Ascending aorta (tissue), 2 donors: ENCODE results near the gene ATOSA. TPM values are rescaled to one million over a fixed set of nuclear protein-coding genes. Genes with fewer than 3 reads are reported as not detected.

ENCODE experiments used
- DNase-seq, 2 donors: peaks; one replicate each; pipeline ENCODE4 v3.0.0-alpha.2; 2019; ENCODE audit warnings: low spot score in 2 of 2
- H3K27ac ChIP-seq, 2 donors: fragments of 200-600 bp; sonication (generic); one replicate each; pipeline ENCODE4 v1.5.1; 2016 to 2017; ENCODE audit warnings: mild to moderate bottlenecking in 1 of 2
- H3K27me3 ChIP-seq: fragments of 200-600 bp; sonication (generic); one replicate; pipeline ENCODE4 v1.5.1; 2017
- H3K36me3 ChIP-seq, 2 donors: fragments of 200-600 bp; sonication (generic); one replicate each; pipeline ENCODE4 v1.5.1; 2016
- H3K4me1 ChIP-seq, 2 donors: fragments of 200-600 bp; sonication (generic); one replicate each; pipeline ENCODE4 v1.5.1; 2016 to 2017; ENCODE audit warnings: mild to moderate bottlenecking in 1 of 2
- H3K4me3 ChIP-seq, 2 donors: fragments of 200-600 bp; sonication (generic); one replicate each; pipeline ENCODE4 v1.5.1; 2016 to 2017; ENCODE audit warnings: mild to moderate bottlenecking in 1 of 2
- H3K9me3 ChIP-seq, 2 donors: fragments of 200-600 bp; sonication (generic); one replicate each; pipeline ENCODE4 v1.5.1; 2016
- intact Hi-C: fragments of 100-400 bp; cut with DNase I; formaldehyde crosslinking; loops from one replicate; pipeline ENCODE4 v1.15.1; 2023
- total RNA-seq: library from RNA; depleted of rRNA; stranded (reverse); fragments of >200 nt; gene quantifications from one replicate; pipeline ENCODE4 v1.1.0, GENCODE V29; 2016
- TF ChIP-seq, protein P1 (sequence below), 3 experiments: fragments of 200-600 bp in 2 of 3; fragments of 450-650 bp in 1 of 3; sonication (generic) in 2 of 3; IDR thresholded peaks; one replicate each; pipeline ENCODE4 v1.5.1; 2016 to 2019; ENCODE audit warnings: antibody characterized with exemption in 3 of 3, mild to moderate bottlenecking in 1 of 3, moderate library complexity in 1 of 3

The ATOSA gene, protein sequence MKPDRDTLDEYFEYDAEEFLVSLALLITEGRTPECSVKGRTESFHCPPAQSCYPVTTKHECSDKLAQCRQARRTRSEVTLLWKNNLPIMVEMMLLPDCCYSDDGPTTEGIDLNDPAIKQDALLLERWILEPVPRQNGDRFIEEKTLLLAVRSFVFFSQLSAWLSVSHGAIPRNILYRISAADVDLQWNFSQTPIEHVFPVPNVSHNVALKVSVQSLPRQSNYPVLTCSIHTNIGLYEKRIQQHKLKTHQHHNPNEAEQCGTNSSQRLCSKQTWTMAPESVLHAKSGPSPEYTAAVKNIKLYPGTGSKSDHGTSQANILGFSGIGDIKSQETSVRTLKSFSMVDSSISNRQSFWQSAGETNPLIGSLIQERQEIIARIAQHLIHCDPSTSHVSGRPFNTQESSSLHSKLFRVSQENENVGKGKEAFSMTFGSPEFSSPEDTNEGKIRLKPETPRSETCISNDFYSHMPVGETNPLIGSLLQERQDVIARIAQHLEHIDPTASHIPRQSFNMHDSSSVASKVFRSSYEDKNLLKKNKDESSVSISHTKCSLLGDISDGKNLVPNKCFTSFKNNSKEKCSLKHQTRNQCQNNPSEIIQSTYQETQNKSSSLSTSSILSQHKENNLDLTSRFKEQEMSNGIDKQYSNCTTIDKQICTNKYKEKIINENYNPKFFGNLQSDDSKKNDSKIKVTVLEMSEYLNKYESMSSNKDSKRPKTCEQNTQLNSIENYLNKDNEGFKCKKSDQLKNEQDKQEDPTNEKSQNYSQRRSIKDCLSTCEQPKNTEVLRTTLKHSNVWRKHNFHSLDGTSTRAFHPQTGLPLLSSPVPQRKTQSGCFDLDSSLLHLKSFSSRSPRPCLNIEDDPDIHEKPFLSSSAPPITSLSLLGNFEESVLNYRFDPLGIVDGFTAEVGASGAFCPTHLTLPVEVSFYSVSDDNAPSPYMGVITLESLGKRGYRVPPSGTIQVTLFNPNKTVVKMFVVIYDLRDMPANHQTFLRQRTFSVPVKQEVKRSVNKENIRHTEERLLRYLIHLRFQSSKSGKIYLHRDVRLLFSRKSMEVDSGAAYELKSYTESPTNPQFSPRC
- 29.9 TPM for total RNA-seq

DNA sequence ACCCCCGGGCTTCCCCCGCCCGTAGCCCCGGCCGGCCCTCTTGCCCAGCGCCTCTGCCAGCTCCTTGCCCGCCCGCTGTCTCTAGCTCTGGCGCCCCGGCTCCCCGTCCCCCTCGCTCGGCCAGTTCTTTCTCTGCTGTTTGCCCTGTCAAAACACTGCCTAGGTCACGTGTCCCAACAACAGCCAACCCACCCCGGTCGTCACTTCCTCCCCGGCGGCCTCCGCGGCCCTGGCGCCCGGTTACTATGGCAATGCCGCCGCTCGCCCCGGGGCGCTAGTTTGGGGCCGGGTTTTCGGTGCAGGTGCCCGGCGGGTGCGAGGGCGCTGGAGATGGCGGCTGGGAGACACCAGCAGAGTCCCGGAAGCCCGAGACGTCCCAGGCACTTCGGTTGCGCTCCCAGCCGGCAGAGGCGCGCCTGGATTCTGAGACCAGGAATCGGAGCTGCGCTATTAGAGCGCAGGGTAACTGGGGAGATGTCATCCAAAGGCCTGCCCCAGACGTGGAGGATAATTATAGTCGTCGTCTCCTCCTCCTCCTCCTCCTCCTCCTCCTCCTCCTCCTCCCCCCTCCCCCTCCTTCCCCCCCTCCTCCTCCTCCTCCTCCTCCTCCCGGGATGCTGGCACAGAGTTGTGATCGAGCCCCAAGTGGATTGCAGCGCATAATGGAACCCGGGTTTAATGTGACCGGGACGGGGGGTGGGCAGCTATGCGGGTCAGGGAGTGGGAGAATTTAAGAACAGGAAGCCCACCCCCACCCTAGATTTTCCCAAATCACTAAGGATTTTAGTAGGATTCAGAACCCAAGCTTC, at the start of gene ATOSA:
ATOSA (minus strand) TSS at position 157 of the 809 bp plus-strand sequence. CDS start 1,367 bp downstream, outside the sequence.
- Histone ChIP-seq H3K27me3 (no peaks in the 10 kb centered on the region), H3K36me3 (peaks cover 8 to 10% of the 10 kb centered on the region in 2 donors), H3K27ac (peak within 1 kb of the TSS; percentile 96 to 97), H3K9me3 (no peaks in the 10 kb centered on the region), H3K4me3 (peak within 1 kb of the TSS; percentile 82 to 84), H3K4me1 (peaks cover 4 to 12% of the 10 kb centered on the region in 2 donors)
- TF ChIP-seq, protein P1, sequence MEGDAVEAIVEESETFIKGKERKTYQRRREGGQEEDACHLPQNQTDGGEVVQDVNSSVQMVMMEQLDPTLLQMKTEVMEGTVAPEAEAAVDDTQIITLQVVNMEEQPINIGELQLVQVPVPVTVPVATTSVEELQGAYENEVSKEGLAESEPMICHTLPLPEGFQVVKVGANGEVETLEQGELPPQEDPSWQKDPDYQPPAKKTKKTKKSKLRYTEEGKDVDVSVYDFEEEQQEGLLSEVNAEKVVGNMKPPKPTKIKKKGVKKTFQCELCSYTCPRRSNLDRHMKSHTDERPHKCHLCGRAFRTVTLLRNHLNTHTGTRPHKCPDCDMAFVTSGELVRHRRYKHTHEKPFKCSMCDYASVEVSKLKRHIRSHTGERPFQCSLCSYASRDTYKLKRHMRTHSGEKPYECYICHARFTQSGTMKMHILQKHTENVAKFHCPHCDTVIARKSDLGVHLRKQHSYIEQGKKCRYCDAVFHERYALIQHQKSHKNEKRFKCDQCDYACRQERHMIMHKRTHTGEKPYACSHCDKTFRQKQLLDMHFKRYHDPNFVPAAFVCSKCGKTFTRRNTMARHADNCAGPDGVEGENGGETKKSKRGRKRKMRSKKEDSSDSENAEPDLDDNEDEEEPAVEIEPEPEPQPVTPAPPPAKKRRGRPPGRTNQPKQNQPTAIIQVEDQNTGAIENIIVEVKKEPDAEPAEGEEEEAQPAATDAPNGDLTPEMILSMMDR (IDR thresholded peaks at IDR 0.05), result no peak
- intact Hi-C loops, result loop anchor here (1.0 to 10.0 kb wide), 8 partner anchors 27 to 661 kb away; partner anchors contain the start of genes ARPP19, MAPK6 and MYO5A
- DNase-seq, result peak; percentile 72 to 95

DNA sequence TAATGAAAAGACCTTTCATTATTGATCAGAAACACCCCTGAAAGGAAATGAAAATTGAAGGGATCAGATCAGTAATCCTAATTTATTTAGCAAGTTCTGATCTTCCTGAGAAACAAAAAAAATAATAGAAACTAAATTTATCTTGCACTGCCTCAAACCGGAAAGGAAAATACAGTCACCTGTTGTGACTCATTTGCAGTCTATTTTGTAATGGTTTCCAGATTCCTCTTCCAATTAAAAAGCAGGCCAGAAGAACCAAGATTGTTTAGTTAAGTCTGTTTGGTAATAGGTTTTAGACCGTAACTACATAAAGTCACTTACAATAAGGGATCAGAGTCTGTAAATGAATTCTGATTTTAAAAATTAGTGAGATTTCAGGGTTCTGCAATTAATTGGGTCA, 49.7 kb upstream of the ATOSA start:
- Histone ChIP-seq H3K36me3 (no peaks in the 10 kb centered on the region), H3K4me3 (no peak overlapping the region), H3K9me3 (no peaks in the 10 kb centered on the region), H3K27me3 (no peaks in the 10 kb centered on the region), H3K4me1 (peaks cover 0 to 3% of the 10 kb centered on the region in 2 donors), H3K27ac (no peak overlapping the region)
- intact Hi-C loops, result no loop called here
- no peak for DNase-seq
- TF ChIP-seq, protein P1 (IDR thresholded peaks at IDR 0.05), result no peak

DNA sequence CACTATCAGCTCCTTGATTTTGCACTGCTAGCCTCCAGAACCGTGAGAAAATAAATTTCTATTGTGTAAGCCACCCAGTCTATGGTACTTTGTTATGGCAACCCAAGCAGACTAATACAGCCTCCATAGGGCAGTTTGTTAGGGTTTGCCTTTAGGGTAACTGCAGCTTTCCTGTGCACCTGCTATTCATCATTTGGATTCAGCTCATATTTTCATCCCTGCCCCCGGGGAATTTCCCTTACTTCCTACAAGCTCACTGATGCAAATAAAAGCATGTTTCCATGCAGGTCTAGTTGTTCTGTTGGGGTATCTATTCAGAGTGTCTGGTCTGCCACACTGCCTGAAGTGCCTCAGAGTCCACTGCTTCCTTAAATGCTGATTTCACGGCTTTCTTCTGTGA, 48.6 kb upstream of the ATOSA start:
- Histone ChIP-seq H3K36me3 (no peaks in the 10 kb centered on the region), H3K27me3 (no peaks in the 10 kb centered on the region), H3K4me3 (no peak overlapping the region), H3K27ac (no peak overlapping the region), H3K4me1 (no peaks in the 10 kb centered on the region), H3K9me3 (no peaks in the 10 kb centered on the region)
- intact Hi-C loops, result no loop called here
- no peak for DNase-seq
- TF ChIP-seq, protein P1 (IDR thresholded peaks at IDR 0.05), result no peak

DNA sequence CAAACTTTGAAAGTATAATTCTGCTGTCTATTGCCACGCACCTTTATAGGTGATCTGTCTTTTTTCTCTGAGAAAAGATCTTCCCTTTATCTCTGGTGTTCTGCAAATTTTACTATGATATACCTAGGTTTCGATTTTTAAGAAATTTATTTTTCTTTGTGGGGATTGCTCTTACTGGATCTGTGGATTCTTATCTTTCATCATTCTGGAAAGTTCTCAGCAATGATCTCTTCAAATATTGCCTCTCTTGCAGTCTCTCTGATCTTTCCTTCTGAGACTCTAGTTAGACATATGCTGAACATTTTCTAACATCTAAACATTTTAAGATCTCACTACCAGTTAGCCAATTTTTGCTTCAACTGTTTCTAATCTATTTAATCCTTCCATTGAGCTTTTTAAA, 47.0 kb upstream of the ATOSA start:
- H3K9me3 ChIP-seq, result no peaks in the 10 kb centered on the region

More for the DNA sequence above, 47.0 kb upstream of the ATOSA start:
- Histone ChIP-seq H3K27ac (no peak overlapping the region), H3K4me1 (no peaks in the 10 kb centered on the region), H3K27me3 (no peaks in the 10 kb centered on the region), H3K4me3 (no peak overlapping the region), H3K36me3 (no peaks in the 10 kb centered on the region)
- intact Hi-C loops, result no loop called here
- TF ChIP-seq, protein P1 (IDR thresholded peaks at IDR 0.05), result no peak
- no peak for DNase-seq
